ENCODE data around the gene LILRB4. TPM values are rescaled to one million over a fixed set of nuclear protein-coding genes. Genes with fewer than 3 reads are reported as not detected.
"Not testable (repeated sequence)": the region's sequence is repeated elsewhere in the genome, so short reads cannot be mapped to it uniquely, and the experiment has no call there.

The LILRB4 gene
- total and polyA plus RNA-seq, 2 experiments from 2014 or later, result not detected

DNA sequence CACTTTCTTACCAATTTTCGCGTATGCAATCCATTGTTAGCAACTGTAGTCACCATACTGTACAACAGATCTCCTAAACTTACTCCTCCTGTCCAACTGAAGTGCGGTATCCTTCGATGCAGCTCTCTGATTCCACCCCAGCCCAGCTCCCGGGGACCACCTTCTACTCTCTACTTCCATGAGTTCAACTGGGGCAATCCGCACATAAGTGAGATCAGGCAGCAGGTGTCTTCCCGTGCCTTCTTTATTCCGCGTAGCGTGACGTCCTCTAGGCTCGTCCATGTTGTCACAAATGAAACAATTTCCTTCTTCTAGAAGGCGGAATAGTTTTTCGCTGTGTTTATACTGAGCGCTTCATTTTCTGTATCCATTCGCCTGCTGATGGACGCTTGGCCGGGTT, 24.1 kb upstream of the LILRB4 start (continued):
- TF ChIP-seq, protein P1, sequence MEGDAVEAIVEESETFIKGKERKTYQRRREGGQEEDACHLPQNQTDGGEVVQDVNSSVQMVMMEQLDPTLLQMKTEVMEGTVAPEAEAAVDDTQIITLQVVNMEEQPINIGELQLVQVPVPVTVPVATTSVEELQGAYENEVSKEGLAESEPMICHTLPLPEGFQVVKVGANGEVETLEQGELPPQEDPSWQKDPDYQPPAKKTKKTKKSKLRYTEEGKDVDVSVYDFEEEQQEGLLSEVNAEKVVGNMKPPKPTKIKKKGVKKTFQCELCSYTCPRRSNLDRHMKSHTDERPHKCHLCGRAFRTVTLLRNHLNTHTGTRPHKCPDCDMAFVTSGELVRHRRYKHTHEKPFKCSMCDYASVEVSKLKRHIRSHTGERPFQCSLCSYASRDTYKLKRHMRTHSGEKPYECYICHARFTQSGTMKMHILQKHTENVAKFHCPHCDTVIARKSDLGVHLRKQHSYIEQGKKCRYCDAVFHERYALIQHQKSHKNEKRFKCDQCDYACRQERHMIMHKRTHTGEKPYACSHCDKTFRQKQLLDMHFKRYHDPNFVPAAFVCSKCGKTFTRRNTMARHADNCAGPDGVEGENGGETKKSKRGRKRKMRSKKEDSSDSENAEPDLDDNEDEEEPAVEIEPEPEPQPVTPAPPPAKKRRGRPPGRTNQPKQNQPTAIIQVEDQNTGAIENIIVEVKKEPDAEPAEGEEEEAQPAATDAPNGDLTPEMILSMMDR (conservative IDR thresholded peaks at IDR 0.05; ENCODE audit: low read depth in 2 of 2), result no peak
- TF ChIP-seq CREB1 (CRISPR knock-in tag; IDR thresholded peaks at IDR 0.05; ENCODE audit: low read depth) (no peak), POLR2AphosphoS5 (IDR thresholded peaks at IDR 0.05; ENCODE audit: low read depth) (no peak)

DNA sequence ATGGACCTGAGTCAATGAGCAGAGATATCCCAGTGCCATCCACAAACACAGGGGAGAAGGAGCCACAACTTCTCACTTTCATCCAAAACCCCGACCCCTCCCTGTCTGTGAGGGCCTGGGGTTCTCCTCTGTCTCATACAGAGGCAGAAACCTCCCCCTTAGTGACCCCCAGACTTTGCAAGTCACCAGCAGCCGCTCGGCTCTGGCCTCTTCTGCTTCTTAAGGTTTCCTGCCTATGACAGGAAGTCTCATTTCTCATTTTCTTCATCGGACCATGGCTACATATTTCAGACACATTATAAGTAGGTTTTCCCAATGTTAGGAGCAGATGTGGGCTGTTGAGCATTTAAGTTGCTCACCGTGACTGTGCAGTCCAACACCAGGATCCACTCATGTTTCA, 19.8 kb upstream of the LILRB4 start:
- not testable (repeated sequence) for H4K20me1 ChIP-seq (replicated peaks; ENCODE audit: insufficient read depth); H3K4me1 Mint-ChIP-seq; H3K36me3 ChIP-seq (ENCODE audit: insufficient read depth); H3K27ac ChIP-seq (ENCODE audit: low read depth); H3K27ac Mint-ChIP-seq; ATAC-seq; H3K79me2 ChIP-seq (replicated peaks; ENCODE audit: insufficient read depth); H3F3A ChIP-seq (replicated peaks; ENCODE audit: low read depth); H3K4me2 ChIP-seq; DNase-seq (ENCODE audit: low spot score); H3K27me3 Mint-ChIP-seq (ENCODE audit: insufficient read depth, low read depth, poor library complexity); H3K27me3 ChIP-seq (ENCODE audit: insufficient read depth); H3K4me3 Mint-ChIP-seq; H2AFZ ChIP-seq; H3K9me2 ChIP-seq (ENCODE audit: insufficient read depth); H3K4me3 ChIP-seq; H3K4me1 ChIP-seq (ENCODE audit: insufficient read depth)
- H3K36me3 Mint-ChIP-seq (ENCODE audit: low read depth), result peaks cover 17% of the 10 kb centered on the region; the same call in 2 of the 3 replicates
- H3K9me3 Mint-ChIP-seq, result peaks cover 89% of the 10 kb centered on the region

DNA sequence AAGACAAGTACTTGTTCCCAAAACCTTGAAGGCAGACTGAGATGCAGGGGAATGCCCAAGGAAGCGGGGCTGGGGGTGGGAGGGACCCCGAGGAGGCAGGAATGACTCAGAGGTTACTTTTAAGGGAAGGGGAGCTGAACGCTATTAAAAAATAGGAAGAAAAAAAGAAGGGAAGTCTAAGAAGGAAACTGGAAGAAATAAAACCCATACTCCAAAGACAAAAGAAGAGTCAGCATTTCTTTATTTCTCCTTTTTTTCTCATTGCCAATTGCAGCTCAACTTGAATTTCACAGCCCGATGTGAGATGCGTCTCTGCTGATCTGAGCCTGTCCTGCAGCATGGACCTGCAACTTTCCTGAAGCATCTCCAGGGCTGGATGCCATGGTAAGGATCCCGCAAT, 19.2 kb upstream of the LILRB4 start:
- not testable (repeated sequence) for H3K4me2 ChIP-seq; ATAC-seq; H3F3A ChIP-seq (replicated peaks; ENCODE audit: low read depth); H3K27ac ChIP-seq (ENCODE audit: low read depth); H4K20me1 ChIP-seq (replicated peaks; ENCODE audit: insufficient read depth); H3K27me3 Mint-ChIP-seq (ENCODE audit: insufficient read depth, low read depth, poor library complexity); H3K9me2 ChIP-seq (ENCODE audit: insufficient read depth); H3K27me3 ChIP-seq (ENCODE audit: insufficient read depth); H3K4me3 Mint-ChIP-seq; H3K79me2 ChIP-seq (replicated peaks; ENCODE audit: insufficient read depth); H3K27ac Mint-ChIP-seq; DNase-seq (ENCODE audit: low spot score); H3K4me3 ChIP-seq; H3K36me3 ChIP-seq (ENCODE audit: insufficient read depth); H3K4me1 ChIP-seq (ENCODE audit: insufficient read depth); H2AFZ ChIP-seq; H3K4me1 Mint-ChIP-seq
- Mint-ChIP-seq H3K36me3 (ENCODE audit: low read depth) (peaks cover 21% of the 10 kb centered on the region; the same call in 2 of the 3 replicates), H3K9me3 (peaks cover 91% of the 10 kb centered on the region)

- no peak overlapping the region for H2AFZ ChIP-seq
- H3K9me2 ChIP-seq (ENCODE audit: insufficient read depth), result no peaks in the 10 kb centered on the region
- Mint-ChIP-seq H3K27me3 (ENCODE audit: insufficient read depth, low read depth, poor library complexity) (no peaks in the 10 kb centered on the region), H3K4me3 (no peak overlapping the region), H3K27ac (no peak overlapping the region), H3K9me3 (peaks cover 91% of the 10 kb centered on the region), H3K4me1 (no peaks in the 10 kb centered on the region), H3K36me3 (ENCODE audit: low read depth) (peaks cover 22% of the 10 kb centered on the region; the same call in 2 of the 3 replicates)
- DNase-seq (ENCODE audit: low spot score) (no peak), ATAC-seq (no peak)
- no peaks in the 10 kb centered on the region for H3F3A ChIP-seq (replicated peaks; ENCODE audit: low read depth)
- H3K27ac ChIP-seq (ENCODE audit: low read depth), result no peak overlapping the region
- 0 out of 2 replicates have a peak, but pooled peaks cover 4% of the 10 kb centered on the region for H3K36me3 ChIP-seq (ENCODE audit: insufficient read depth)
- no peaks in the 10 kb centered on the region for H3K4me1 ChIP-seq (ENCODE audit: insufficient read depth)
- H4K20me1 ChIP-seq (replicated peaks; ENCODE audit: insufficient read depth), result no peaks in the 10 kb centered on the region; the same call in 1 of the 2 replicates
- no peaks in the 10 kb centered on the region for H3K27me3 ChIP-seq (ENCODE audit: insufficient read depth)
- no peak overlapping the region for H3K4me2 ChIP-seq
- no peaks in the 10 kb centered on the region for H3K79me2 ChIP-seq (replicated peaks; ENCODE audit: insufficient read depth)
- no peak overlapping the region for H3K4me3 ChIP-seq
- no peak for TF ChIP-seq CREB1 (CRISPR knock-in tag; IDR thresholded peaks at IDR 0.05; ENCODE audit: low read depth)
- TF ChIP-seq EZH2phosphoT487 (IDR thresholded peaks at IDR 0.05; ENCODE audit: unreplicated experiment), result no peak
- TF ChIP-seq NANOG (IDR thresholded peaks at IDR 0.05; ENCODE audit: borderline replicate concordance), result no peak
- TF ChIP-seq STAT1 (IDR thresholded peaks at IDR 0.05; ENCODE audit: unreplicated experiment), result no peak
- TF ChIP-seq, protein P2, sequence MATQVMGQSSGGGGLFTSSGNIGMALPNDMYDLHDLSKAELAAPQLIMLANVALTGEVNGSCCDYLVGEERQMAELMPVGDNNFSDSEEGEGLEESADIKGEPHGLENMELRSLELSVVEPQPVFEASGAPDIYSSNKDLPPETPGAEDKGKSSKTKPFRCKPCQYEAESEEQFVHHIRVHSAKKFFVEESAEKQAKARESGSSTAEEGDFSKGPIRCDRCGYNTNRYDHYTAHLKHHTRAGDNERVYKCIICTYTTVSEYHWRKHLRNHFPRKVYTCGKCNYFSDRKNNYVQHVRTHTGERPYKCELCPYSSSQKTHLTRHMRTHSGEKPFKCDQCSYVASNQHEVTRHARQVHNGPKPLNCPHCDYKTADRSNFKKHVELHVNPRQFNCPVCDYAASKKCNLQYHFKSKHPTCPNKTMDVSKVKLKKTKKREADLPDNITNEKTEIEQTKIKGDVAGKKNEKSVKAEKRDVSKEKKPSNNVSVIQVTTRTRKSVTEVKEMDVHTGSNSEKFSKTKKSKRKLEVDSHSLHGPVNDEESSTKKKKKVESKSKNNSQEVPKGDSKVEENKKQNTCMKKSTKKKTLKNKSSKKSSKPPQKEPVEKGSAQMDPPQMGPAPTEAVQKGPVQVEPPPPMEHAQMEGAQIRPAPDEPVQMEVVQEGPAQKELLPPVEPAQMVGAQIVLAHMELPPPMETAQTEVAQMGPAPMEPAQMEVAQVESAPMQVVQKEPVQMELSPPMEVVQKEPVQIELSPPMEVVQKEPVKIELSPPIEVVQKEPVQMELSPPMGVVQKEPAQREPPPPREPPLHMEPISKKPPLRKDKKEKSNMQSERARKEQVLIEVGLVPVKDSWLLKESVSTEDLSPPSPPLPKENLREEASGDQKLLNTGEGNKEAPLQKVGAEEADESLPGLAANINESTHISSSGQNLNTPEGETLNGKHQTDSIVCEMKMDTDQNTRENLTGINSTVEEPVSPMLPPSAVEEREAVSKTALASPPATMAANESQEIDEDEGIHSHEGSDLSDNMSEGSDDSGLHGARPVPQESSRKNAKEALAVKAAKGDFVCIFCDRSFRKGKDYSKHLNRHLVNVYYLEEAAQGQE (IDR thresholded peaks at IDR 0.05; ENCODE audit: unreplicated experiment), result no peak
- no peak for TF ChIP-seq ZNF114 (CRISPR knock-in tag; IDR thresholded peaks at IDR 0.05)
- TF ChIP-seq EZH2 (IDR thresholded peaks at IDR 0.05; ENCODE audit: low read depth, unreplicated experiment), result no peak
- no peak for TF ChIP-seq ETS1 (IDR thresholded peaks at IDR 0.05)
These were observed 18.7 kb upstream of the LILRB4 start for GRCh38 chr19:54644056-54644455.
